ENCODE results near the gene CUL4A. TPM values are rescaled to one million over a fixed set of nuclear protein-coding genes. Genes with fewer than 3 reads are reported as not detected.

CUL4A gene
- total RNA-seq, 3 donors from 2014 or later (not counting 1 experiment from before 2014, with no cell fraction given) = 56.3 to 97.8 (median 97.7) TPM

DNA sequence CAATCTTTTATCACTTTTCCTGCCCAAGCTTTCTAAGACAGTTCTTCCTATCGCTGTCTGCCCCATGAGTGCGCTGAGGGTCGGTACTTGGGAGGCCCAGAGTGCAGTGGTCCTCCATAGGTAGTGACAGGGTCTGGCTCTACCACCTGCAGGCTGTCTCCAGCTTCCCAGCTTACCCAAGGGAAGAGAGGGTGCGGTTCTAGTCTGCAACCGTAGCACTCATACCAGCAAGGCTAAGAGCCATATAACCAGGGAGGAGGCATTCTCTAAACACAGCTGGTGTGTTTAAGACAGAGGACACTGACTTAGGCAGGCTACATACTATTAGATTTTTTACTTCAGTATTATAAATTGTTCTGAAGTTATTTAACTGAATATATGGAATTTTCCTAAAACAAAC is 42.7 kb upstream of the CUL4A start:
- Histone ChIP-seq H3K36me3 (ENCODE audit: control insufficient read depth, insufficient read depth, low read length) (no peaks in the 10 kb centered on the region), H3K9me3 (ENCODE audit: control insufficient read depth, insufficient read depth, low read length) (no peaks in the 10 kb centered on the region), H3K27ac (ENCODE audit: low read length) (no peak overlapping the region), H3K4me3 (ENCODE audit: low read length) (no peak overlapping the region), H3K4me1 (ENCODE audit: control insufficient read depth, insufficient read depth, low read length) (peaks cover 30% of the 10 kb centered on the region), H3K27me3 (ENCODE audit: control insufficient read depth, insufficient read depth, low read length) (no peaks in the 10 kb centered on the region)
- H3K27ac Mint-ChIP-seq = peak overlapping the region in 1 of 2 donors; percentile 77
- no peak overlapping the region for H3K4me3 Mint-ChIP-seq
- 96% methylated on average over 5 of the region's 5 CpGs for WGBS (ENCODE audit: insufficient coverage)
- DNase-seq = no peak
- peaks cover 2 to 3% of the 10 kb centered on the region in 2 donors for H3K9me3 Mint-ChIP-seq
- H3K36me3 Mint-ChIP-seq = no peaks in the 10 kb centered on the region
- TF ChIP-seq, protein P1, sequence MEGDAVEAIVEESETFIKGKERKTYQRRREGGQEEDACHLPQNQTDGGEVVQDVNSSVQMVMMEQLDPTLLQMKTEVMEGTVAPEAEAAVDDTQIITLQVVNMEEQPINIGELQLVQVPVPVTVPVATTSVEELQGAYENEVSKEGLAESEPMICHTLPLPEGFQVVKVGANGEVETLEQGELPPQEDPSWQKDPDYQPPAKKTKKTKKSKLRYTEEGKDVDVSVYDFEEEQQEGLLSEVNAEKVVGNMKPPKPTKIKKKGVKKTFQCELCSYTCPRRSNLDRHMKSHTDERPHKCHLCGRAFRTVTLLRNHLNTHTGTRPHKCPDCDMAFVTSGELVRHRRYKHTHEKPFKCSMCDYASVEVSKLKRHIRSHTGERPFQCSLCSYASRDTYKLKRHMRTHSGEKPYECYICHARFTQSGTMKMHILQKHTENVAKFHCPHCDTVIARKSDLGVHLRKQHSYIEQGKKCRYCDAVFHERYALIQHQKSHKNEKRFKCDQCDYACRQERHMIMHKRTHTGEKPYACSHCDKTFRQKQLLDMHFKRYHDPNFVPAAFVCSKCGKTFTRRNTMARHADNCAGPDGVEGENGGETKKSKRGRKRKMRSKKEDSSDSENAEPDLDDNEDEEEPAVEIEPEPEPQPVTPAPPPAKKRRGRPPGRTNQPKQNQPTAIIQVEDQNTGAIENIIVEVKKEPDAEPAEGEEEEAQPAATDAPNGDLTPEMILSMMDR (IDR thresholded peaks at IDR 0.05) = no peak
- intact Hi-C loops (cut with micrococcal nuclease) = no loop called here
- H3K27me3 Mint-ChIP-seq (ENCODE audit: low read depth in 2 of 2) = peaks cover 0 to 8% of the 10 kb centered on the region in 2 donors
- H3K4me1 Mint-ChIP-seq = peaks cover 25 to 65% of the 10 kb centered on the region in 2 donors
- no peak for ATAC-seq

DNA sequence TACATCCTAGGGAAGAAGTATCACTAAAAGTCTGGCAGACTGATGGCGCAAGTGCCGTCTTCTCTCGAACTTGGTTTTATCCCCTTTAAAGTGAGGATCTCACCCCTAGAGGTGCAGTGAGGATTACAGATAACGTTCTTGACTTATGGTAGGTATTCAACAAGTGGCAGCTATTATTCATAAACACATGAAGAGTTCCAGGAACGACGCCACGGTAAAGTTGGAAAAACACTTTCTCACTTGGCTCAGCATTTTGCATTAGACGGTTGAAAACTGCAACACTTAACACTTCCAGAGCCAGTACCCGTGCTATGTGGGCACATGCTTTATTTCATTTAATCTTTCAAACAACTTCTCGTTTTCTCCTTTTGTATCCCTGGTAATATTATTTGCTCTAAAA is 42.3 kb upstream of the CUL4A start:
- TF ChIP-seq, protein P1 (IDR thresholded peaks at IDR 0.05) = no peak
- DNase-seq = no peak
- Histone ChIP-seq H3K36me3 (ENCODE audit: control insufficient read depth, insufficient read depth, low read length) (no peaks in the 10 kb centered on the region), H3K27me3 (ENCODE audit: control insufficient read depth, insufficient read depth, low read length) (no peaks in the 10 kb centered on the region), H3K4me1 (ENCODE audit: control insufficient read depth, insufficient read depth, low read length) (peaks cover 31% of the 10 kb centered on the region), H3K27ac (ENCODE audit: low read length) (no peak overlapping the region), H3K9me3 (ENCODE audit: control insufficient read depth, insufficient read depth, low read length) (no peaks in the 10 kb centered on the region), H3K4me3 (ENCODE audit: low read length) (no peak overlapping the region)
- peaks cover 0 to 8% of the 10 kb centered on the region in 2 donors for H3K27me3 Mint-ChIP-seq (ENCODE audit: low read depth in 2 of 2)
- H3K27ac Mint-ChIP-seq = no peak overlapping the region
- H3K4me3 Mint-ChIP-seq = no peak overlapping the region
- peaks cover 2 to 3% of the 10 kb centered on the region in 2 donors for H3K9me3 Mint-ChIP-seq
- H3K4me1 Mint-ChIP-seq = peaks cover 25 to 65% of the 10 kb centered on the region in 2 donors
- WGBS (ENCODE audit: insufficient coverage) = 97% methylated on average over 7 of the region's 10 CpGs
- no peaks in the 10 kb centered on the region for H3K36me3 Mint-ChIP-seq
- ATAC-seq = no peak
- intact Hi-C loops (cut with micrococcal nuclease) = no loop called here

DNA sequence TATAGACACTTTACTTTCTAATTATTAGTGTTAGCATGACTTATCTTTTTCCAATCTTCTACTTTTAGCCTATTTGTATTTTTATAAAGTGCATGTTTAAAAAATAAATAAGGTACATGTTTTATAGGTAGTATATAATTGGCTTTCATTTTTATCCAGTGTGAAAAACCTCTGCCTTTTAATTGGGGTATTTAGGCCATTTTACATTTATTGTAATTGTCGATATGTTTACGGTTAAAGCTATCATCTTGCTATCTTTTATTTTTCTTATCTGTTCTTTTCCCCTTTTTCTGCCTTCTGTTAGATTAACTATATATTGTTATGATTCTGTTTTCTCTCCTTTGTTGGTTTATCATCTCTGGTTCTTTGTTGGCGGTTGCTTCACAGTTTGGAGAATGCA is 41.8 kb upstream of the CUL4A start:
- Histone ChIP-seq H3K4me1 (ENCODE audit: control insufficient read depth, insufficient read depth, low read length) (peaks cover 30% of the 10 kb centered on the region), H3K27me3 (ENCODE audit: control insufficient read depth, insufficient read depth, low read length) (no peaks in the 10 kb centered on the region), H3K27ac (ENCODE audit: low read length) (no peak overlapping the region), H3K4me3 (ENCODE audit: low read length) (no peak overlapping the region), H3K9me3 (ENCODE audit: control insufficient read depth, insufficient read depth, low read length) (no peaks in the 10 kb centered on the region), H3K36me3 (ENCODE audit: control insufficient read depth, insufficient read depth, low read length) (no peaks in the 10 kb centered on the region)
- peak overlapping the region; percentile 7 for H3K4me3 Mint-ChIP-seq
- ATAC-seq (no peak), DNase-seq (no peak)
- 93% methylated on average over 1 of the region's 3 CpGs for WGBS (ENCODE audit: insufficient coverage)
- H3K4me1 Mint-ChIP-seq = peaks cover 25 to 65% of the 10 kb centered on the region in 2 donors
- TF ChIP-seq, protein P1 (IDR thresholded peaks at IDR 0.05) = no peak
- no peaks in the 10 kb centered on the region for H3K36me3 Mint-ChIP-seq
- intact Hi-C loops (cut with micrococcal nuclease) = no loop called here
- H3K27me3 Mint-ChIP-seq (ENCODE audit: low read depth in 2 of 2) = peaks cover 0 to 8% of the 10 kb centered on the region in 2 donors
- no peak overlapping the region for H3K27ac Mint-ChIP-seq
- peaks cover 2 to 3% of the 10 kb centered on the region in 2 donors for H3K9me3 Mint-ChIP-seq

DNA sequence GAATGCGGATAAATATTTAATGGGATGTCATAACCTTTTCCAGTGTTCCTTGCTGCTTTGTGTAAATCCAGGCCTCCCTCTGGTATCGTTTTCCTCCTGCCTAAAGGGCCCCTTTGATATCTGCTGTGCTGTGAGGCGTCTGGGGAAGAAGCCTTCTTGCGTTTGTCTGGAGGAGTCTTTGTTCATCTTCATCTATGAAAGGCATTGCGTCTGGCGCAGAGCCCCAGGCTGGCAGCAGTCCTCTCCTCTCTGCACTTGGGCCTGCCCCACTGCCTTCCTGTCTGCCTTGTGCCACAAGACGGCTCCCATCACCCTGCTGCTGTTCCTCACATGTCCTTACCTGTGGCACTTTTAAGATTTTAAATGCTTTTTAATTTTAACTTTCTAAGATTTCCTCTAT is 41.2 kb upstream of the CUL4A start:
- H3K4me3 ChIP-seq (ENCODE audit: low read length) = no peak overlapping the region
- H3K36me3 Mint-ChIP-seq = no peaks in the 10 kb centered on the region
- H3K9me3 Mint-ChIP-seq = peaks cover 2 to 3% of the 10 kb centered on the region in 2 donors
- ATAC-seq (no peak), DNase-seq (no peak)
- peaks cover 19 to 63% of the 10 kb centered on the region in 2 donors for H3K4me1 Mint-ChIP-seq
- H3K4me3 Mint-ChIP-seq = no peak overlapping the region
- no peak overlapping the region for H3K27ac Mint-ChIP-seq
- no peaks in the 10 kb centered on the region for H3K36me3 ChIP-seq (ENCODE audit: control insufficient read depth, insufficient read depth, low read length)
- 99% methylated on average over 6 of the region's 7 CpGs for WGBS (ENCODE audit: insufficient coverage)
- intact Hi-C loops (cut with micrococcal nuclease) = no loop called here
- peaks cover 24% of the 10 kb centered on the region for H3K4me1 ChIP-seq (ENCODE audit: control insufficient read depth, insufficient read depth, low read length)
- peaks cover 0 to 5% of the 10 kb centered on the region in 2 donors for H3K27me3 Mint-ChIP-seq (ENCODE audit: low read depth in 2 of 2)
- H3K27ac ChIP-seq (ENCODE audit: low read length) = no peak overlapping the region
- TF ChIP-seq, protein P1 (IDR thresholded peaks at IDR 0.05) = no peak
- no peaks in the 10 kb centered on the region for H3K9me3 ChIP-seq (ENCODE audit: control insufficient read depth, insufficient read depth, low read length)
- no peaks in the 10 kb centered on the region for H3K27me3 ChIP-seq (ENCODE audit: control insufficient read depth, insufficient read depth, low read length)

Measured in natural killer cell (primary cell).